Thyroid gland (tissue), 4 donors: ENCODE data around the gene HSD11B2.

Experiments used
- CTCF ChIP-seq, 6 experiments: fragments of 200-600 bp in 3 of 6; fragments of 450-650 bp in 3 of 6; sonication (generic) in 3 of 6; IDR thresholded peaks; one replicate each; pipeline ENCODE4 v1.5.1; 2016 to 2019; ENCODE audit warnings: antibody characterized with exemption in 6 of 6, mild to moderate bottlenecking in 2 of 6, inconsistent platforms in 1 of 6, moderate library complexity in 1 of 6
- POLR2A ChIP-seq, 2 donors: fragments of 450-650 bp; IDR thresholded peaks; one replicate each; pipeline ENCODE4 v1.6.1; 2017; ENCODE audit warnings: antibody characterized with exemption in 2 of 2, mild to moderate bottlenecking in 2 of 2, moderate library complexity in 1 of 2

GRCh38 chr16:67463059-67463458, 32.1 kb downstream of the HSD11B2 start:
- TF ChIP-seq CTCF (IDR thresholded peaks at IDR 0.05): no peak
- no peak for TF ChIP-seq POLR2A (IDR thresholded peaks at IDR 0.05)
